HCT116 (cell line): ENCODE data around the gene LIPI.

ENCODE experiments used
- CBX3 ChIP-seq: IDR thresholded peaks from 2 replicates; pipeline ENCODE4 v1.6.1; 2012; ENCODE audit warnings: low read depth
- CTCF ChIP-seq, 3 experiments: fragments of 200-600 bp in 1 of 3; sonication (generic) in 1 of 3; IDR thresholded peaks in 2 of 3; conservative IDR thresholded peaks in 1 of 3; 2 replicates each; pipeline ENCODE4 v1.5.1; 2012 to 2017; ENCODE audit warnings: low read depth in 2 of 3, low read length in 2 of 3, antibody characterized with exemption in 1 of 3, borderline replicate concordance in 1 of 3, control low read depth in 1 of 3, mild to moderate bottlenecking in 1 of 3, mixed read lengths in 1 of 3, mixed run types in 1 of 3, moderate library complexity in 1 of 3; ENCODE audit not compliant: insufficient read depth in 1 of 3
- EGR1 ChIP-seq: IDR thresholded peaks from 2 replicates; pipeline ENCODE4 v1.6.1; 2012; ENCODE audit warnings: low read depth
- ELF1 ChIP-seq: IDR thresholded peaks from 2 replicates; pipeline ENCODE4 v1.6.1; 2012; ENCODE audit warnings: low read depth, borderline replicate concordance
- EZH2 ChIP-seq: fragments of 200-600 bp; sonication (generic); IDR thresholded peaks from 2 replicates; pipeline ENCODE4 v1.6.1; 2017; ENCODE audit warnings: antibody characterized with exemption, mixed run types
- EZH2phosphoT487 ChIP-seq: fragments of 200-600 bp; IDR thresholded peaks from 2 replicates; pipeline ENCODE4 v1.6.1; 2018; ENCODE audit warnings: antibody characterized with exemption, borderline replicate concordance
- JUND ChIP-seq: IDR thresholded peaks from 2 replicates; pipeline ENCODE4 v1.6.1; 2012
- MAX ChIP-seq: IDR thresholded peaks from 2 replicates; pipeline ENCODE4 v1.6.1; 2012
- POLR2A ChIP-seq: IDR thresholded peaks from 2 replicates; pipeline ENCODE4 v1.7.0; 2011; ENCODE audit warnings: borderline replicate concordance; ENCODE audit not compliant: insufficient read depth, insufficient read length; ENCODE audit errors: extremely low read depth
- POLR2AphosphoS5 ChIP-seq: IDR thresholded peaks from 2 replicates; pipeline ENCODE4 v1.6.1; 2011; ENCODE audit warnings: mild to moderate bottlenecking, low read depth, low read length, moderate library complexity
- RAD21 ChIP-seq: IDR thresholded peaks from 2 replicates; pipeline ENCODE4 v1.6.1; 2012; ENCODE audit warnings: low read depth, mild to moderate bottlenecking
- REST ChIP-seq: IDR thresholded peaks from 2 replicates; pipeline ENCODE4 v1.6.1; 2012; ENCODE audit warnings: low read depth
- ZBTB33 ChIP-seq: IDR thresholded peaks from 2 replicates; pipeline ENCODE4 v1.6.1; 2011; ENCODE audit warnings: mild to moderate bottlenecking, low read length, moderate library complexity; ENCODE audit not compliant: insufficient replicate concordance; ENCODE audit errors: extremely low read depth
- ZNF274 ChIP-seq: fragments of 200-500 bp; sonication (Bioruptor generic); IDR thresholded peaks from 2 replicates; pipeline ENCODE4 v1.6.1; 2014; ENCODE audit warnings: mild to moderate bottlenecking, low read depth, low read length, inconsistent platforms

- TF ChIP-seq POLR2AphosphoS5 (no peak), CTCF (IDR thresholded peaks at IDR 0.05 in 2 of 3, conservative IDR thresholded peaks at IDR 0.05 in 1 of 3; ENCODE audit: borderline replicate concordance in 1 of 3, insufficient read depth in 1 of 3, low read depth in 2 of 3, low read length in 2 of 3) (no peak), POLR2A (no peak), EZH2 (no peak), EGR1 (no peak), REST (no peak), EZH2phosphoT487 (no peak), JUND (no peak), CBX3 (no peak), ZNF274 (no peak), ELF1 (no peak), RAD21 (no peak), MAX (no peak), ZBTB33 (no peak)
These were observed 131.9 kb downstream of the LIPI start for GRCh38 chr21:14078746-14079375.
